ENCODE measurements around the gene C8B. TPM values are rescaled to one million over a fixed set of nuclear protein-coding genes. Genes with fewer than 3 reads are reported as not detected.
A peak's percentile ranks its signal among the peaks of the same experiment; 100 is the strongest.

The C8B gene
- polyA plus RNA-seq, 1 donor from 2014 or later = not detected

DNA sequence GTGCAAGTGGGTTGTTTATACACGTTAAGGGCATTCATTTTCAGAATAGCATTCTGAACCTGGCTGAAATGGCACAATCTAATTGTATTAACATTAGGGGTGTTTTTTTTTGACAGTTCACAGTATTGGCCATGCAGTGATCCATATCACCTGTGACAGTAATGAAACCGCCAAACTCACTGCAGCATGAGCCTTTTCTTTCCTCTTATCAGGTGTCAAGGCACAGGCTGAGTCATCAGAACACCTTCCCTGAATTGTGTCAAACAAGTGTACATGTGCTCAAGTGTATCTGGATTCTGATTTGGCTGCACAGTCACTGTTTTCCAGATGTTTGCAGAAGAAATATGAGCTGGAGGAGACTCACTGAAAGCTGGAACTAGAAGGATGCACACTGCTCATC, 47.7 kb upstream of the C8B start:
- Histone ChIP-seq H4K20me1 (ENCODE audit: insufficient read depth) (no peaks in the 10 kb centered on the region), H3K9ac (ENCODE audit: low read length) (no peak overlapping the region), H2AFZ (ENCODE audit: low read depth, low read length) (no peak overlapping the region), H3K36me3 (ENCODE audit: insufficient read depth, low read length) (no peaks in the 10 kb centered on the region), H3K4me3 (ENCODE audit: low read length) (no peak overlapping the region), H3K27ac (ENCODE audit: low read length) (no peak overlapping the region), H3K4me2 (ENCODE audit: low read length) (no peak overlapping the region), H3K9me2 (ENCODE audit: insufficient read depth, low read length) (no peaks in the 10 kb centered on the region), H3K27me3 (ENCODE audit: insufficient read depth, low read depth, low read length) (no peaks in the 10 kb centered on the region), H3F3A (ENCODE audit: insufficient read depth, low read length, poor library complexity, severe bottlenecking) (no peaks in the 10 kb centered on the region), H3K9me3 (ENCODE audit: low read length) (no peaks in the 10 kb centered on the region), H3K79me2 (replicated peaks; ENCODE audit: insufficient read depth, low read length) (no peaks in the 10 kb centered on the region)
- TF ChIP-seq MXI1 (conservative IDR thresholded peaks at IDR 0.05; ENCODE audit: poor library complexity, severe bottlenecking) (no peak), RAD21 (conservative IDR thresholded peaks at IDR 0.05) (no peak), POLR2AphosphoS5 (IDR thresholded peaks at IDR 0.05) (peak; percentile 8), EP300 (conservative IDR thresholded peaks at IDR 0.05; ENCODE audit: poor library complexity, severe bottlenecking) (peak; percentile 18), TAF1 (IDR thresholded peaks at IDR 0.05; ENCODE audit: low read depth) (no peak)

DNA sequence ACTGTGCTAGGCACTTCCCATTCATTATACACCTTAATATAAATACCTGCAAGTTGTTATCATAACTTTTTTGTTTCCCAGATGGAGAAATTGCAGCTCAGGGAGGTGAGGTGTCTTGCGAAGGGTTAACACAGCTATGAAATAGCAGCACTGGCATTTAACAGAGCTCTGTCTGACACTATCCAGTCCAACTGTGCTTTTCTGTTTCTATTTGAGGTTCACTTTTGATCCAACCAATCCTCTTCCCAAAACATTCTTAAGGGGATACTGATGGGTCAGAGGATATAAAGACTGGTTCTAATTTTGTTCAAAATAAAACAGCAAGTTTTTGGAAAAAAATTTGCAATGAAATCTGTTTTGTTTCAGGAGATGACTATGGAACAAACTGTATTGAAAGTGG, 46.5 kb upstream of the C8B start:
- TF ChIP-seq RAD21 (conservative IDR thresholded peaks at IDR 0.05) (no peak), TAF1 (IDR thresholded peaks at IDR 0.05; ENCODE audit: low read depth) (no peak), MXI1 (conservative IDR thresholded peaks at IDR 0.05; ENCODE audit: poor library complexity, severe bottlenecking) (no peak), POLR2AphosphoS5 (IDR thresholded peaks at IDR 0.05) (no peak), SMC3 (conservative IDR thresholded peaks at IDR 0.05; ENCODE audit: poor library complexity) (no peak), EP300 (conservative IDR thresholded peaks at IDR 0.05; ENCODE audit: poor library complexity, severe bottlenecking) (no peak), EZH2 (IDR thresholded peaks at IDR 0.05; ENCODE audit: borderline replicate concordance, insufficient read depth, low read length, poor library complexity, severe bottlenecking) (no peak)
- TF ChIP-seq, protein P1, sequence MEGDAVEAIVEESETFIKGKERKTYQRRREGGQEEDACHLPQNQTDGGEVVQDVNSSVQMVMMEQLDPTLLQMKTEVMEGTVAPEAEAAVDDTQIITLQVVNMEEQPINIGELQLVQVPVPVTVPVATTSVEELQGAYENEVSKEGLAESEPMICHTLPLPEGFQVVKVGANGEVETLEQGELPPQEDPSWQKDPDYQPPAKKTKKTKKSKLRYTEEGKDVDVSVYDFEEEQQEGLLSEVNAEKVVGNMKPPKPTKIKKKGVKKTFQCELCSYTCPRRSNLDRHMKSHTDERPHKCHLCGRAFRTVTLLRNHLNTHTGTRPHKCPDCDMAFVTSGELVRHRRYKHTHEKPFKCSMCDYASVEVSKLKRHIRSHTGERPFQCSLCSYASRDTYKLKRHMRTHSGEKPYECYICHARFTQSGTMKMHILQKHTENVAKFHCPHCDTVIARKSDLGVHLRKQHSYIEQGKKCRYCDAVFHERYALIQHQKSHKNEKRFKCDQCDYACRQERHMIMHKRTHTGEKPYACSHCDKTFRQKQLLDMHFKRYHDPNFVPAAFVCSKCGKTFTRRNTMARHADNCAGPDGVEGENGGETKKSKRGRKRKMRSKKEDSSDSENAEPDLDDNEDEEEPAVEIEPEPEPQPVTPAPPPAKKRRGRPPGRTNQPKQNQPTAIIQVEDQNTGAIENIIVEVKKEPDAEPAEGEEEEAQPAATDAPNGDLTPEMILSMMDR (IDR thresholded peaks at IDR 0.05; ENCODE audit: poor library complexity, severe bottlenecking) = no peak
- TF ChIP-seq, protein P2, sequence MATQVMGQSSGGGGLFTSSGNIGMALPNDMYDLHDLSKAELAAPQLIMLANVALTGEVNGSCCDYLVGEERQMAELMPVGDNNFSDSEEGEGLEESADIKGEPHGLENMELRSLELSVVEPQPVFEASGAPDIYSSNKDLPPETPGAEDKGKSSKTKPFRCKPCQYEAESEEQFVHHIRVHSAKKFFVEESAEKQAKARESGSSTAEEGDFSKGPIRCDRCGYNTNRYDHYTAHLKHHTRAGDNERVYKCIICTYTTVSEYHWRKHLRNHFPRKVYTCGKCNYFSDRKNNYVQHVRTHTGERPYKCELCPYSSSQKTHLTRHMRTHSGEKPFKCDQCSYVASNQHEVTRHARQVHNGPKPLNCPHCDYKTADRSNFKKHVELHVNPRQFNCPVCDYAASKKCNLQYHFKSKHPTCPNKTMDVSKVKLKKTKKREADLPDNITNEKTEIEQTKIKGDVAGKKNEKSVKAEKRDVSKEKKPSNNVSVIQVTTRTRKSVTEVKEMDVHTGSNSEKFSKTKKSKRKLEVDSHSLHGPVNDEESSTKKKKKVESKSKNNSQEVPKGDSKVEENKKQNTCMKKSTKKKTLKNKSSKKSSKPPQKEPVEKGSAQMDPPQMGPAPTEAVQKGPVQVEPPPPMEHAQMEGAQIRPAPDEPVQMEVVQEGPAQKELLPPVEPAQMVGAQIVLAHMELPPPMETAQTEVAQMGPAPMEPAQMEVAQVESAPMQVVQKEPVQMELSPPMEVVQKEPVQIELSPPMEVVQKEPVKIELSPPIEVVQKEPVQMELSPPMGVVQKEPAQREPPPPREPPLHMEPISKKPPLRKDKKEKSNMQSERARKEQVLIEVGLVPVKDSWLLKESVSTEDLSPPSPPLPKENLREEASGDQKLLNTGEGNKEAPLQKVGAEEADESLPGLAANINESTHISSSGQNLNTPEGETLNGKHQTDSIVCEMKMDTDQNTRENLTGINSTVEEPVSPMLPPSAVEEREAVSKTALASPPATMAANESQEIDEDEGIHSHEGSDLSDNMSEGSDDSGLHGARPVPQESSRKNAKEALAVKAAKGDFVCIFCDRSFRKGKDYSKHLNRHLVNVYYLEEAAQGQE (IDR thresholded peaks at IDR 0.05; ENCODE audit: borderline replicate concordance) = no peak
- H3F3A ChIP-seq (ENCODE audit: insufficient read depth, low read length, poor library complexity, severe bottlenecking) = no peaks in the 10 kb centered on the region

More for the DNA sequence above, 46.5 kb upstream of the C8B start:
- Histone ChIP-seq H3K4me2 (ENCODE audit: low read length) (no peak overlapping the region), H3K27ac (ENCODE audit: low read length) (no peak overlapping the region), H3K9ac (ENCODE audit: low read length) (no peak overlapping the region), H3K4me3 (ENCODE audit: low read length) (no peak overlapping the region), H3K36me3 (ENCODE audit: insufficient read depth, low read length) (no peaks in the 10 kb centered on the region), H4K20me1 (ENCODE audit: insufficient read depth) (no peaks in the 10 kb centered on the region), H3K27me3 (ENCODE audit: insufficient read depth, low read depth, low read length) (no peaks in the 10 kb centered on the region), H2AFZ (ENCODE audit: low read depth, low read length) (no peak overlapping the region), H3K9me3 (ENCODE audit: low read length) (no peaks in the 10 kb centered on the region), H3K79me2 (replicated peaks; ENCODE audit: insufficient read depth, low read length) (no peaks in the 10 kb centered on the region), H3K9me2 (ENCODE audit: insufficient read depth, low read length) (no peaks in the 10 kb centered on the region)
